ENCODE results near the gene TP53TG5. TPM values are rescaled to one million over a fixed set of nuclear protein-coding genes. Genes with fewer than 3 reads are reported as not detected.

Gene TP53TG5
- total RNA-seq, 2 donors from 2014 or later, result 0.40 to 1.0 TPM

GRCh38 chr20:45370571-45371160 is 7.5 kb downstream of the TP53TG5 start:
- no peaks in the 10 kb centered on the region for H3K36me3 ChIP-seq
- H3K9ac ChIP-seq (ENCODE audit: low read depth in 2 of 2, low read length in 2 of 2), result no peak overlapping the region
- H3K4me1 ChIP-seq, result no peaks in the 10 kb centered on the region
- no peak overlapping the region for H3K4me3 ChIP-seq
- no peaks in the 10 kb centered on the region for H3K27me3 ChIP-seq
- no peaks in the 10 kb centered on the region for H3K9me3 ChIP-seq
- no peak for TF ChIP-seq CTCF (IDR thresholded peaks at IDR 0.05)
- H3K27ac ChIP-seq, result no peak overlapping the region
- intact Hi-C loops (cut with DNase I), result loop anchor here (5.0 kb wide), 2 partner anchors 37 to 67 kb away; partner anchors contain the start of gene DBNDD2
- no peak for DNase-seq

DNA sequence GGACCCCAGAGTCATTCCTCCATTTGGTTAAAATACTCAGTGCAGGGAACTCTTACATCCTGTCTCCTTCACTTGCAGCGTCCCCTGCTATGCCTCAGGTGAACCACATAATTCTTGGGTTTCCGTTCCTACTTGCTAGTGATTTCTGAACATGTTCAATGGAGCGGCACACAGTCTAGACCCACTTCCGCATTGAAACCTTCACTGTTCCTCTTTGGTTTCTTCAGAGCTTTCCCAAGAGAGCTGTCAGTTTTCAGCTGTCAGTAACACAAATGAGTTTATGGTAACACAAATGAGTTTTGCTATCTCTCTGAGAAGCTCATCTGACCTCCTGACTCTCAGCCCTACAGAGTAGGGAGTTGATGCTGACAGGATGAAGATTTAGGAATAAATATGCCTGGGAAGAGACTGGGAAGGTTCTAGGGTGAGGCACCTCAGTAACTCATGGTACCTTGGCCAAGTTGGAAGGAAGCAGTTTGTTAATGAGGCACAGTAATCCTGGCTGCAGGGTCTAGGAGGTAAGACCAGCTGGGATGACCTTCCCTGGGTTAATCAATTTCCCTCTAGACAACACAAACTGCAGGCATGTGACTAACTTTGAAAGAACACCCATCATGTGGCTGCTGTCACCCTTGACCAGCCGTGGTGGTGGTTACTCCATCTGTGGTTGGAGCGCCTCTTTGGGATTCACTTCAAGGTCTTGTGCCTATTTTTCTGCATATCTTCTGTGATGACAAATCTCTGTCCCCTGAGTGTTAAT is 9.7 kb downstream of the TP53TG5 start:
- Histone ChIP-seq H3K9ac (ENCODE audit: low read depth in 2 of 2, low read length in 2 of 2) (no peak overlapping the region), H3K4me1 (peaks cover 3% of the 10 kb centered on the region), H3K4me3 (no peak overlapping the region), H3K27me3 (no peaks in the 10 kb centered on the region), H3K9me3 (no peaks in the 10 kb centered on the region), H3K27ac (no peak overlapping the region), H3K36me3 (no peaks in the 10 kb centered on the region)
- intact Hi-C loops (cut with DNase I), result loop anchor here (5.0 kb wide), 1 partner anchor 41 kb away; no protein-coding TSS in a partner anchor
- TF ChIP-seq CTCF (IDR thresholded peaks at IDR 0.05), result no peak
- no peak for DNase-seq

DNA sequence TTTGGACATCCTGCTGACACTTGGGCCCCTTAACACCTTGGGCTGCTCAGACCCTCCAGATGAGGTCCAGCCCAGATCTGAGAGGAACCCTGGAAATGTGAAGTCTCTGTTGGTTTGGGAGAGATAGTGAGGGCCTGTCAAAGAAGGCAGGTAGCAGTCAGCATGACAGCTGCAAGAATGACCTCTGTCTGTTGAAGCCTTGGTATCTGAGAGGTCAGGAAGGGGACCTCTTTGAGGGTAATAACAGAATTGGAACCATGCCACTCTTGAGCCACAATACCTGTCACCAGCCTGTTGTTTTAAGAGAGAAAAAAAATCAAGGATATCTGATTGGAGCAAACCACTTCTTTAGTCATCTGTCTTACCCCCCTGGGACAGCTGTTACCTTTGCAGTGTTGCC is 11.0 kb downstream of the TP53TG5 start:
- H3K4me1 ChIP-seq, result peaks cover 6% of the 10 kb centered on the region

GRCh38 chr20:45366631-45367030 is 11.5 kb downstream of the TP53TG5 start:
- no peak for TF ChIP-seq CTCF (IDR thresholded peaks at IDR 0.05)
- Histone ChIP-seq H3K4me3 (no peak overlapping the region), H3K4me1 (peaks cover 6% of the 10 kb centered on the region), H3K27ac (no peak overlapping the region), H3K36me3 (no peaks in the 10 kb centered on the region), H3K27me3 (no peaks in the 10 kb centered on the region), H3K9ac (ENCODE audit: low read depth in 2 of 2, low read length in 2 of 2) (no peak overlapping the region), H3K9me3 (no peaks in the 10 kb centered on the region)
- intact Hi-C loops (cut with DNase I), result loop anchor here (5.0 kb wide), 1 partner anchor 39 kb away; no protein-coding TSS in a partner anchor
- no peak for DNase-seq

More for the DNA sequence above, 11.0 kb downstream of the TP53TG5 start:
- no peak overlapping the region for H3K4me3 ChIP-seq
- intact Hi-C loops (cut with DNase I), result loop anchor here (5.0 kb wide), 1 partner anchor 40 kb away; no protein-coding TSS in a partner anchor
- TF ChIP-seq CTCF (IDR thresholded peaks at IDR 0.05), result no peak
- H3K27ac ChIP-seq, result no peak overlapping the region
- H3K36me3 ChIP-seq, result no peaks in the 10 kb centered on the region
- no peaks in the 10 kb centered on the region for H3K9me3 ChIP-seq
- H3K27me3 ChIP-seq, result no peaks in the 10 kb centered on the region
- H3K9ac ChIP-seq (ENCODE audit: low read depth in 2 of 2, low read length in 2 of 2), result no peak overlapping the region
- DNase-seq, result no peak

DNA sequence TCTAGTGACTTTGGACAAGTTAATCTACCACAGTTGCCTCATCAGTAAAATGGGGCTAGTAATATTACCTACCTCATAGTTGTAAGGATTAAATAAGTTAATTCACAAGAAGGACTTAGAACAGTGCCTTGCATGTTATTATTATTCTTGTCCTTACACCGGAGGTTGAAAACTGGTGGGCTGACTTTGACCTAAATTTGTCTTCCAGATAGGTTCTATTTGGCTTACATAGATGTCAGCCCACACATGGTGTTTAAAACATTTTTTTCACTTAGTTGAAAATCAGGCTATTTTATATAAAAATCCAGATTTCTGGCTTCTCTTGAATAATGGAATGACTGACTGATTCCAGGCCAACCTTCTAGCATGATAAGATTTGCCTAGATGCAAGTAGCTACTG is 11.9 kb downstream of the TP53TG5 start:
- Histone ChIP-seq H3K27ac (no peak overlapping the region), H3K27me3 (no peaks in the 10 kb centered on the region), H3K9ac (ENCODE audit: low read depth in 2 of 2, low read length in 2 of 2) (no peak overlapping the region), H3K9me3 (no peaks in the 10 kb centered on the region), H3K36me3 (no peaks in the 10 kb centered on the region), H3K4me3 (no peak overlapping the region), H3K4me1 (peaks cover 6% of the 10 kb centered on the region)
- intact Hi-C loops (cut with DNase I), result loop anchor here (5.0 kb wide), 1 partner anchor 39 kb away; no protein-coding TSS in a partner anchor
- TF ChIP-seq CTCF (IDR thresholded peaks at IDR 0.05), result no peak
- DNase-seq, result no peak

All from colonic mucosa (tissue), 4 donors.